ENCODE data around the gene RBPMS2. TPM values are rescaled to one million over a fixed set of nuclear protein-coding genes. Genes with fewer than 3 reads are reported as not detected.

Gene RBPMS2
- total and polyA plus RNA-seq, 2 donors (not counting 1 experiment from before 2014, with no cell fraction given): 0.47 to 0.63 TPM

GRCh38 chr15:64740311-64741170 is 34.8 kb downstream of the RBPMS2 start:
- Mint-ChIP-seq H3K4me3 (no peak overlapping the region), H3K27ac (no peak overlapping the region), H3K9me3 (ENCODE audit: insufficient read depth) (no peaks in the 10 kb centered on the region), H3K27me3 (no peaks in the 10 kb centered on the region), H3K4me1 (no peaks in the 10 kb centered on the region)
- no peak overlapping the region for H3K4me2 ChIP-seq (replicated peaks; ENCODE audit: low read depth, low read length, poor library complexity, severe bottlenecking)
- no peak for ATAC-seq (ENCODE audit: low read depth)
- H3K9ac ChIP-seq (ENCODE audit: low read length): no peak overlapping the region
- ChIA-PET CTCF (interaction anchor here (5.8 kb wide), 1 partner anchor 70 kb away, joined by 30 read pairs; no protein-coding TSS in a partner anchor), POLR2A (interaction anchor here (0.6 kb wide), 1 partner anchor 149 kb away, joined by 4 read pairs; no protein-coding TSS in a partner anchor)
- no peak overlapping the region for H3K4me3 ChIP-seq (ENCODE audit: control extremely low read depth in 1 of 5, extremely low read depth in 1 of 5, insufficient read depth in 1 of 5, low read depth in 2 of 5, low read length in 4 of 5)
- H3K4me1 ChIP-seq (ENCODE audit: control insufficient read depth in 2 of 2, insufficient read depth in 2 of 2, low read length in 2 of 2): no peaks in the 10 kb centered on the region
- no peaks in the 10 kb centered on the region for H3K79me2 ChIP-seq (ENCODE audit: control insufficient read depth, insufficient read depth, low read length)
- 84% methylated on average over 9 of the region's 31 CpGs for WGBS (ENCODE audit: insufficient coverage)
- H3K27me3 ChIP-seq (replicated peaks in 1 of 4; ENCODE audit: control extremely low read depth in 1 of 4, control insufficient read depth in 3 of 4, insufficient read depth in 4 of 4, low read length in 3 of 4): no peaks in the 10 kb centered on the region
- H2AFZ ChIP-seq (ENCODE audit: insufficient read depth, low read depth, low read length, poor library complexity, severe bottlenecking): no peak overlapping the region
- H3K27ac ChIP-seq (ENCODE audit: low read length in 2 of 2): no peak overlapping the region
- no peaks in the 10 kb centered on the region for H3K36me3 ChIP-seq (replicated peaks in 1 of 2; ENCODE audit: control extremely low read depth in 1 of 2, control insufficient read depth in 1 of 2, extremely low read depth in 1 of 2, insufficient read depth in 2 of 2, low read length in 1 of 2)
- intact Hi-C loops (cut with micrococcal nuclease): no loop called here
- no peak for TF ChIP-seq EZH2 (IDR thresholded peaks at IDR 0.05; ENCODE audit: borderline replicate concordance, insufficient read depth, low read depth, low read length, poor library complexity, severe bottlenecking)
- no peak for TF ChIP-seq CTCF (IDR thresholded peaks at IDR 0.05)
- no peaks in the 10 kb centered on the region for H4K20me1 ChIP-seq (ENCODE audit: control insufficient read depth, insufficient read depth, low read length, poor library complexity, severe bottlenecking)
- H3K9me3 ChIP-seq (ENCODE audit: control extremely low read depth in 1 of 3, control insufficient read depth in 2 of 3, insufficient read depth in 1 of 3, low read length in 2 of 3): no peaks in the 10 kb centered on the region
- no peak for DNase-seq

- no peak overlapping the region for H3K27ac Mint-ChIP-seq
- no peak overlapping the region for H3K9ac ChIP-seq (ENCODE audit: low read length)
- no peaks in the 10 kb centered on the region for H3K4me1 ChIP-seq (ENCODE audit: control insufficient read depth in 2 of 2, insufficient read depth in 2 of 2, low read length in 2 of 2)
- H3K27me3 Mint-ChIP-seq: no peaks in the 10 kb centered on the region
- no peak overlapping the region for H3K4me3 ChIP-seq (ENCODE audit: control extremely low read depth in 1 of 5, extremely low read depth in 1 of 5, insufficient read depth in 1 of 5, low read depth in 2 of 5, low read length in 4 of 5)
- ChIA-PET POLR2A (no interaction called here), CTCF (interaction anchor here (5.8 kb wide), 1 partner anchor 71 kb away, joined by 30 read pairs; no protein-coding TSS in a partner anchor)
- no peaks in the 10 kb centered on the region for H3K79me2 ChIP-seq (ENCODE audit: control insufficient read depth, insufficient read depth, low read length)
- no peaks in the 10 kb centered on the region for H3K4me1 Mint-ChIP-seq
- H3K27ac ChIP-seq (ENCODE audit: low read length in 2 of 2): no peak overlapping the region
- no peaks in the 10 kb centered on the region for H4K20me1 ChIP-seq (ENCODE audit: control insufficient read depth, insufficient read depth, low read length, poor library complexity, severe bottlenecking)
- TF ChIP-seq CTCF (IDR thresholded peaks at IDR 0.05) (no peak), EZH2 (IDR thresholded peaks at IDR 0.05; ENCODE audit: borderline replicate concordance, insufficient read depth, low read depth, low read length, poor library complexity, severe bottlenecking) (no peak)
- no peaks in the 10 kb centered on the region for H3K9me3 ChIP-seq (ENCODE audit: control extremely low read depth in 1 of 3, control insufficient read depth in 2 of 3, insufficient read depth in 1 of 3, low read length in 2 of 3)
- DNase-seq: no peak
- H3K4me3 Mint-ChIP-seq: no peak overlapping the region
- intact Hi-C loops (cut with micrococcal nuclease): no loop called here
- ATAC-seq (ENCODE audit: low read depth): no peak
- 82% methylated on average over 5 of the region's 9 CpGs for WGBS (ENCODE audit: insufficient coverage)
- H3K9me3 Mint-ChIP-seq (ENCODE audit: insufficient read depth): no peaks in the 10 kb centered on the region
- H3K36me3 ChIP-seq (replicated peaks in 1 of 2; ENCODE audit: control extremely low read depth in 1 of 2, control insufficient read depth in 1 of 2, extremely low read depth in 1 of 2, insufficient read depth in 2 of 2, low read length in 1 of 2): no peaks in the 10 kb centered on the region
- H2AFZ ChIP-seq (ENCODE audit: insufficient read depth, low read depth, low read length, poor library complexity, severe bottlenecking): no peak overlapping the region
- H3K4me2 ChIP-seq (replicated peaks; ENCODE audit: low read depth, low read length, poor library complexity, severe bottlenecking): no peak overlapping the region
- H3K27me3 ChIP-seq (replicated peaks in 1 of 4; ENCODE audit: control extremely low read depth in 1 of 4, control insufficient read depth in 3 of 4, insufficient read depth in 4 of 4, low read length in 3 of 4): no peaks in the 10 kb centered on the region
These were observed 35.7 kb downstream of the RBPMS2 start for GRCh38 chr15:64739577-64740143.

Measured in B cell (primary cell).